SK-MEL-5 (cell line): ENCODE results near the gene ZMYM4. TPM values are rescaled to one million over a fixed set of nuclear protein-coding genes. Genes with fewer than 3 reads are reported as not detected.
A peak's percentile ranks its signal among the peaks of the same experiment; 100 is the strongest.
"Not testable (repeated sequence)": the region's sequence is repeated elsewhere in the genome, so short reads cannot be mapped to it uniquely, and the experiment has no call there.

Experiments
- DNase-seq: peaks from one replicate; pipeline ENCODE4 v3.0.0-alpha.2; 2016; ENCODE audit warnings: low read depth, low spot score
- in situ Hi-C: cut with HindIII; loops from 2 replicates; pipeline ENCODE4 v1.10.0; 2016; ENCODE audit warnings: low sequenced_read_pairs, high pct_unique_total_duplicates, low pct_unique_long_range_greater_than_20kb
- total RNA-seq: library from RNA; depleted of rRNA; stranded (reverse); fragments of >200 nt; shearing (Covaris generic); gene quantifications from 2 replicates; pipeline ENCODE4 v1.2.3, GENCODE V29; 2014

The ZMYM4 gene
- total RNA-seq, 1 experiment from 2014 or later, result 25.3 TPM

DNA sequence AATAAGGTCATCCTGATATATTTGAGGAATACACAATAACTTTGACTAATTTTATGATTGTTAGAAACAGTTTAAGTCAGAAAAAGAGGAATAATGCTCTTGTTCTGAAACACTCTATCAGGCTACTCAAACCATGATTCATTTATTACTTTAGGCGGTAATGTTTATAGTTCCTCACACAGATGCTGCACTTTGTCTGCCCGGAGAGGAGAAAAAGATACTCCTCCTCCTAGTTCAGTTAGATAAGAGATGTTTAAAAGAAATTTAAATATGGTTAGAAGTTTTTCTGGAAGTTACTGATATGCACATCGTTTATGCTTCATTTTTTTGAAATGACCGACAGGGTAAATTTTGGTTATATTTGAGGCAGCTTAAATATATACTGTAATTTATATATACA is 103.0 kb downstream of the ZMYM4 start:
- DNase-seq, result no peak
- in situ Hi-C loops, result no loop called here

DNA sequence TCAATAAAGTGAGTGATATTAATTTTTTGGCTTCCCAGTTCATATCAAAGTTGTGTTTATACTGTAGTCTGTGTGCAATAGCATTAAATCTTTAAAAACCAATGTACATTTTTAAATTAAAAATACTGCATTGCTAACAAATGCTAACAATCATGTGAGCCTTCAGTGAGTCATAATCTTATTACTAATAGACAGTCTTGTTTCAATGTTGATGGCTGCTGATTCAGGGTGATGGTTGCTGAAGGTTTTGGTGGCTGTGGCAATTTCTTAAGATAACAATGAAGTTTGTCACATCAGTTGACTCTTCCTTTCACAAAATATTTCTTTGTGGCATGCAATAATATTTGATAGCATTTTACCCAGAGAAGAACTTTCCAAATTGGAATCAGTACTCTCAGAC is 109.0 kb downstream of the ZMYM4 start:
- DNase-seq, result no peak
- in situ Hi-C loops, result no loop called here

DNA sequence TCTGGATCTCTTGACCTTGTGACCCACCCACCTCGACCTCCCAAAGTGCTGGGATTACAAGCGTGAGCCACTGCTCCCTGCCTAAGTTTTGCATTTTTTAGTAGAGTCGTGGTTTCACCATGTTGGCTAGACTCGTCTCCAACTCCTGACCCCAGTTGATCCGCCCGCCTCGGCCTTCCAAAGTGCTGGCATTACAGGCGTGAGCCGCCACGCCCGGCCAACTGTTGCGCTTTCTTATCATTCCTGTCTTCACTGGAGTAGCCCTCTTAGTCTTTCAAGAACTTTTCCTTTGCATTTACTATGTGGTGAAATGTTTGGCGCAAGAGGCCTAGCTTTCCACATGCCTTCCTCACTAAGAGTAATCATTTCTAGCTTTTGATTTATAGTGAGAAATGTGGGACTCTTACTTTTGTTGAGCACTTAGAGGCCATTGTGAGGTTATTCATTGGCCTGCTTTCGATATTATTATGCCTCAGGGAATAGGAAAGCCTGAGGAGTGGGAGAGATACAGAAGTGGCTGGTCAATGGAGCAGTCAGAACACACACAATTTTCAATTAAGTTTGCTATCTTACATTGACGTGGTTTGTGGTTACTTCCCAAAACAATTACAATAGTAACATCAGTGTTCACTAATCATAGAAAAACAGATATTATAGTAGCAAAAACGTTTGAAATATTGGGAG is 111.0 kb downstream of the ZMYM4 start:
- in situ Hi-C loops, result no loop called here
- DNase-seq, result peak; percentile 94

DNA sequence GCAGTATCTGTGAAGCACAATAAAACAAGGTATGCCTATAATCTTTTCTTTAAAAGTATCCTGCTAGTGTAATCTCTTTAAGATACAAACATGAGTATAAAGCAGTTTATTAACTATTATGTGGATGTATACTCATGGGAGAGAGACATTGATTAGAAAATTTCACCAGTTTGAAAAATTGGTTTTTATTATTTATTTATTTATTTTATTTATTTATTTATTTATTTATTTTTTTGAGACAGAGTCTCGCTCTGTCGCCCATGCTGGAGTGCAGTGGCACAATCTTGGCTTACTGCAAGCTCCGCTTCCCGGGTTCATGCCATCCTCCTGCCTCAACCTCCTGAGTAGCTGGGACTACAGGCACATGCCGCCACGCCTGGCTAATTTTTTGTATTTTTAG is 111.6 kb downstream of the ZMYM4 start:
- in situ Hi-C loops, DNase-seq: not testable (repeated sequence)

DNA sequence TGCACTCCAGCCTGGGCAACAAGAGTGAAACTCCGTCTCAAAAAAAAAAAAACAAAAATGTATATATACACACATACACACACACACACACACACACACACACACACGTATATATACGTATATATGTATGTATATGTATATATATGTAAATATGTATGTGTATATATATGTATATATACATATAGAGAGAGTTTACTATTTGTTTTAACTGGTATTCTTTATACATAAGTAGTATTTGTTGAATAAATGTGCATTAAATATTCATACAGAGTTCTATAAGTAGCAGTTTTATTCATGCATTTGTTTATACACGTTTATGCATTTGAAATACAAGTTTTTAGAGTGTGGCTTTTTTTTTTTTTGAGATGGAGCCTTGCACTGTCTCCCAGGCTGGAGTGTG is 113.6 kb downstream of the ZMYM4 start:
- no peak for DNase-seq
- in situ Hi-C loops, result no loop called here

DNA sequence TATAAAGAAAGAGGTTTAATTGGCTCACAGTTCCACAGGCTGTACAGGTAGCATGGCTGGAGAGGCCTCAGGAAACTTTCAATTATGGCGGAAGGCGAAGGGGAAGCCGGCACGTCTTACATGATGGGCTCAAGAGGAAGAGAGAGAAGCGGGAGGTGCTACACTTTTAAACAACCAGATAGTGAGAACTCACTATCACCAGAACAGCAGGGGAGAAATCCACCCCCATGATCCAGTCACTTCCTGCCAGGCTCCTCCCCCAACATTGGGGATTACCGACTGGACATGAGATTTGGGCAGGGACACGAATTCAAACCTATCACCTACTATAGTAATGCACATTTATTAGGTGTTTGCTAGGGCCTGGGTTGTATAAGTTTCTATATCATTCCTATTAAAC is 117.8 kb downstream of the ZMYM4 start:
- in situ Hi-C loops, result no loop called here
- DNase-seq, result no peak

DNA sequence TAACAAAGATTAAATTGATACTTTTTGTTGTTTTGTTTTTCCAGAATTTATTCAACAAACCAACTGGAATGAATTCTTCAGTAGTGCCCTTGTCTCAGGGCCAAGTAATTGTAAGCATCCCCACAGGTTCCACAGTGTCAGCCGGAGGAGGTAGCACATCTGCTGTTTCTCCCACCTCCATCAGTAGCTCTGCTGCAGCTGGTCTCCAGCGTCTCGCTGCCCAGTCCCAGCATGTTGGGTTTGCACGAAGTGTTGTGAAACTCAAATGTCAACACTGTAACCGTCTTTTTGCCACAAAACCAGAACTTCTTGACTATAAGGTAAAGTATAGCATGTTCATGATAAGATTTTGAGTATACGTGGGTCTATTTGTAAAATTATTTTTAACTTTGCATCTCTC is 118.5 kb downstream of the ZMYM4 start:
- in situ Hi-C loops, result no loop called here
- no peak for DNase-seq

DNA sequence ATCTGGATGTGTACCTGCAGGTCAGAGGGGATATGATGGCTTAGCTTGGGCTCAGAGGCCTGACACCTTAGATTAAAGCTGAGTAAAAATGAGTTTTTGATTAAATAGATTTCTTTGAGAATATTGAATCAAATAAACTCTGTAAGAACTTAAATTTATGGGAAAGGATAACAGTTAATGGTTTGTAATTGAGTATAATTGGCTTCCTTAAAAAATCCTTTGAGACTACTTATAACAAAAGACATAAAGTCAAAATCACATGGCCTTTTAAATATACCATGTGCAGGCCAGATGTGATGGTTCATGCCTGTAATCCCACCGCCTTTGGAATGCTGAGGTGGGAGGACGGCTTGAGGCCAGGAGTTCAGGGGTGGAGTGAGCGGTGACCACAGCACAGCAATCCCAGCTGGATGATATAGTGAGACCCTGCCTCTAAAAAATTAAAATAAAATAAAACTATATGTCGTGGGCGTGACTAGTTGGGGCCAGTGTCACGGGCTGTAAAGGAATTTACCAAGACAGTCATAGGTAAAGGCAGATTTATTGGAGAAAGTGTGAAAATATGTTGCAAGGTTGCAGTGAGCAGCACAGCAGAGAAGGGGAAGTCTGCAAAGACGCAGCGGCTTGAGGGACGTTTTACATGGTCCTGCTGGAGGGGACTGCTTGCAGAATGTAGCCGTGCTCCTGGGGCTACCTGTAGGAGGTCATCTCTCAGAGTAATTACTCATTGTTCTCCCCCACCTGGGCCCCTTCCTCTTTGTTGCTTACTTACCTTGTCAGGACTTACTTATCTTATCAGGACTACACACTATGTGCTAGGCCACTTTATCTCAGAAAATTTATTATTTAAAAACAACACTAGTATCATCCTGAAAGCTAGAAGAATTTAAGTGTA is 122.3 kb downstream of the ZMYM4 start:
- in situ Hi-C loops, result no loop called here
- no peak for DNase-seq

DNA sequence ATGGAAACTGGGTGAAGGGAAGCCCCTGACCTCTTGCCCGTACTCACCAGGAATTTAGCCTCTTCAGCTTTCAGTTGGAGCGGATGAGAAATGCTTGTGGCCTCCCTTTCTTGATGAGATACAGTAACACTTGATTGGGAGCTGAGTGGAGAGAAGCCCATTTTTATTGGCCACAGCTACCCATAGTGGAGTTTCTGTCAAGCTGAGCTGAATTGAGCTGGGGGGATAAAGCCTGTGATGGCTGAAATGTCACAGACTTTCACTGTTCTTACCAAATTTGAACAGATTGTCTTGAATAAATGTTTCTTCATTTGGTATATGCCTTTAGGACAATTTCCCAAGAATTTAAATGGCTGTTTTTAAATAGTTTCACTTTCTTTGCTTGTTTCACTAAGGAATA is 125.9 kb downstream of the ZMYM4 start:
- no peak for DNase-seq
- in situ Hi-C loops, result no loop called here

DNA sequence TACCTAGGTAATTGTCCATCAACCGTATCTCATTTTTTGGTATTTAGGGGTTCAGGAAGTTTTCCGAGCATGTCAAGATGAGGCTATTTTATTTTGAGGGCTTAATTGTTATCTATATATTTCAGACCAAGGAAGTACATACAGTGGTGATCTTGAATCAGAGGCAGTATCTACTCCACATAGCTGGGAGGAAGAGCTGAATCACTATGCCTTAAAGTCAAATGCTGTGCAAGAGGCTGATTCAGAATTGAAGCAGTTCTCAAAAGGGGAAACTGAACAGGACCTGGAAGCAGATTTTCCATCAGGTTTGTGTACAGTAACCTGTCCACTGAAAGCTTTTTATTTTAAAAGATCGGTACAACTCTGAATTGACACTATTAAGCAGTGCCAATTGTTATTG is 130.2 kb downstream of the ZMYM4 start:
- DNase-seq, result no peak
- in situ Hi-C loops, result no loop called here

DNA sequence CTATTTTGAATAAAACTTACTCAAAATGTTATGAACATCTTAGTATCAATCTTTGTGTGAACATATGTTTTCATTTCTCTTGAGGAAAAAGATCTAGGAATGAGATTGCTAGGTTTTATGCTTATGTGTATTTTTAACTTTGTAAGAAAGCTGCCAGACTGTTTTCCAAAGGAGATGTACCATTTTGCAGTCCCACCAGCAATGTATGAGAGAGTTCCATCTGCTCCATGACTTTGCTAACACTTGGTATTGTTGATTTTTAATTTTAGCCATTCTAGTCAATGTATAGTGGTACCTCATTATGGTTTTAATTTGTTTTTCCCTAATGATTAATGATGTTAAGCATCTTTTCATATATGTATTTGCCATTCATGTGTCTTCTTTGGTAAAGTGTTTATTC is 132.5 kb downstream of the ZMYM4 start:
- DNase-seq, result no peak
- in situ Hi-C loops, result no loop called here

DNA sequence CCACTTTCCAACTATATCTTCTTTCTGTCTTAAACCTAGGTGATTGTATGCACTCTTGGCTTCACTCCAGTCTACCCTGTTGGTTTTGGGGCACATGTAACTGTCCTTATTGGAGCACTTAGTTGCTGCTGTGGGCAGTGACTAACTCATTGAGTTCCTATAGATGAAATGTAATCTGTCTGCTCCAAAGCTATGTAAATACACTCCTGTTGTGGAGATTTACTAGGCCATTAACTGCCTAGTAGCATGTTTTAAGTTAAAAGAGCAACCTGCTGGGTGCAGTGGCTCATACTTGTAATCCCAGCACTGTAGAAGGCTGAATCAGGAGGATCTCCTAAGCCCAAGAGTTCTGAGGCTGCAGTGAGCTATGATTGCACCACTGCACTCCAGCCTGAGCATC is 137.6 kb downstream of the ZMYM4 start:
- DNase-seq, result no peak
- in situ Hi-C loops, result no loop called here

DNA sequence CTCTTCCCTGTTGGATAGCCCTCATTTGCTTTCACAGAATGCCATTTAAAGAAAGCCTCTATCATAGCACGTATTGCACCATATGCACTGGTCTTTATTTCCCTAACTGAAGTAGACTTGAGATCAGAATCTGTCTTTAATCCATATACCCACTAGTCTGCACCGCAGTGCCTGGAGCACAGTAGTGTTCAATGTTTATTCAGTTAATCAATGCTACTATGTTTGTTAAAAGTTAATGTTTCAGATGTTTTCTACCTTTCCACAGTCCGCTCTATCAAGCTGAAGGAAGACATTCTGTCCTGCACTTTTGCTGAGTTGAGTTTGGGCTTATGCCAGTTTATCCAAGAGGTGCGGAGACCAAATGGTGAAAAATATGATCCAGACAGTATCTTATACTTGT is 139.2 kb downstream of the ZMYM4 start:
- DNase-seq, result no peak
- in situ Hi-C loops, result no loop called here

DNA sequence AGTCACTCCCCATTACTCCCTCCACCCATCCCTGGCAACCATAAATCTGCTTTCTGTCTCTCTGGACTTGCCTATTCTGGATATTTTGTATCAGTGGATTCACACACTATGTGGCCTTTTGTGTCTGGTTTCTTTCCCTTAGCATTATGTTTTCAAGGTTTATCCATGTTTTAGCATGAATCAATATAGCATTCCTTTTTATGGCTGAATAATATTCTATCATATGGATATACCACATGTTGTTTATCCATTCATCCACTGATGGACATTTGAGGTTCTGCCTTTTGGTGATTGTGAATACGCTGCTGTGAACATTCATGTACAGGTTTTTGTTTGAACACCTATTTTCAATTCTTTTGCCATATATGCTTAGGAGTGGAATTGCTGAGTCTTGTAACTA is 140.4 kb downstream of the ZMYM4 start:
- in situ Hi-C loops, result no loop called here
- DNase-seq, result no peak

DNA sequence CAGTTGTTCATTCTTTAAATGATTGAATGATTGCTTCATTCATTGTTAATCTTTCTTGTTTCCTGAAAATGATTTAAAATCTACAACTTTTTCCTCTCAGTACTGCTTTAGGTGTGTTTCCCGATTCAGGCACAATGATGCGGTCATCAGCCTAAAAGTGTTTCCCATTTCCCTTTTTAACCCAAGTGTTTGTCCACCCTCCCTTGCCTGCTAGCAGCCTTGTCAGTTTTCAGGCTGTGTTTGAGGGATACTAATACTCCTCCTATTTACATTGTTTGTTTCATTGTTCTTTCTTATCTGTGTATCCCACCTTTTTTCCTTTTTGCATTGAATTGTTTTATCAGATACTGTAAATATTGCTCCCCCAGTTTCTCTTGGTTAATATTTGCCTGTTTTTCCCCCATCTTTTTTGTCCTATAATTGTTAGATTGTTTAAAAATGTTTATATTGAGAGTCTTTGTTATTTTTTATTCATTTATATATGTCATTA is 157.6 kb downstream of the ZMYM4 start:
- in situ Hi-C loops, result no loop called here
- DNase-seq, result no peak

DNA sequence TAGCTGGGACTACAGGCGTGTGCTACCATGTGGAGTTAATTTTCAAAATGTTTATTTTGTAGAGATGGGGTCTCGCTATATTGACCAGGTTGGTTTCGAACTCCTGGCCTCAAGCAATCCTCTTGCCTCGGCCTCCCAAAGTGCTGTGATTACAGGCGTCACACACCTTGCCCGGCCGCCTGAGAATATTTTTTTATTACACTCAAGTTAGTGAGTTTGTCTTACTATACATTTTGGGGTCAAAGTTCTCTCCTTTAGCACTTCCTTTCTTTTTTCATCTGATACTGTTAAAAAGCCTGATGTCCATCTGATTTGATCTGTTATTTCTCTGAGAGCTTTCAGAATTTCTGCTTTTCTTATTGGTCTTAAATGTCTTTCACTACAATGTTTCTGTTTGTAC is 159.9 kb downstream of the ZMYM4 start:
- DNase-seq, result no peak
- in situ Hi-C loops, result no loop called here

DNA sequence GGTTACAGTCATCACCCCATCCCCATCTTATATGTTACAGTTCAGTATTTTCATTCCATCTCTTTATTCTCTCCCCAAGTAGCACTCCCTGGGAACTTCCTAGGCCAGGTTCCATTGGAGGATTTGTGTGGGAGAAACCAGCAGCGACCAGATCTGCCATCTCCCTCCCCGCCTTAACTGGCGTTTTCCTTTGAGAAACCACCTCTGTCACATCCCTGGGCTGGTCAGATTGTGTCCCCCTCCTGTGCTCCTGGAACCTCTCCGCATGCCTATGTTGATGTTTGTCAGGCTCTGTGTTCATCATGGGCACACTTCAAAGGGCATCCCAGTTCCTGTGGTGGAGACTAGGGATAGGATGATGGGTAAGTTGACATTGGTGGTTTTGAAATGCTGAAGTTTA is 162.3 kb downstream of the ZMYM4 start:
- in situ Hi-C loops, result no loop called here
- no peak for DNase-seq

DNA sequence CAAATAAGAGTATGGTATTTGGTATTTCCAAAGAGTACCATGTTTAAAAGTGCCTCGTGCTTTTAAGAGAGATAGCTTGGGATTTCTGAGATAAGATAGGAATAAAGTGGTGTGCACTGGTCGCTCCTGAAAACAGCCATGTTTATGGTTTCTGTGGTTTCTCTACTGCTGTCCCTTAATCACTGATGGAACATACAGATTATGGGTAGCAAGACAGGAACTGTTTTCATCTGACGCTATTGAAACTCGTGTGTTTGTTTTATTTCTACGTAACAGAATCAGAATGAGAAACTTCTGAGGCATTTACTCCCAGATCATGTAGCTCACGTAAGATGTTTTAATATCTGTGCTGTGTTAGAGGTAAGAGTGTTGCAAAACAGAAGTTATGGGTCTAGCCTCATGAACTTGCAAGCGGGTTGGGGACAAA is 162.7 kb downstream of the ZMYM4 start:
- in situ Hi-C loops, result no loop called here

DNA sequence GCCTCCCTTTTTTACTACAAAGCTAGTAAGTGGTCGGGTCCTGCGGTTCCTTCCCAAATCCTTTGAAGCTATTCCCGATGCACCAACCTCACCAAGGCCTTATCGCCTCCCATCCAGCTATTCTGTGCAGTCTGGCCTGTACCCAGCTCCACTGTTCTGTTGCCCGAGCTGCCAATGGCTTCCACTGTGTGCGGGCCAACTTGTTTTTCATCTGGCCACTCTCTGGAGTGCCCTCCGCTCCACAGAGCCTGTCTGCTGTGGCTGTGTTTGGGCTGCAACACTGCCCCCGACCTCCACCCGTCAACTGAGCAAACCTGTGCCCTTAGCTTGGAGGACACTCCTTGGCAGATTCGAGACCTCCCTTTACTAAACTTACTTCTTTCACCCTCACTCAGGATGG is 163.7 kb downstream of the ZMYM4 start:
- in situ Hi-C loops, result no loop called here
- DNase-seq, result no peak

More for the DNA sequence above, 162.7 kb downstream of the ZMYM4 start:
- no peak for DNase-seq
